Measurements from ENCODE around the gene NUDT22.

Gene NUDT22

DNA sequence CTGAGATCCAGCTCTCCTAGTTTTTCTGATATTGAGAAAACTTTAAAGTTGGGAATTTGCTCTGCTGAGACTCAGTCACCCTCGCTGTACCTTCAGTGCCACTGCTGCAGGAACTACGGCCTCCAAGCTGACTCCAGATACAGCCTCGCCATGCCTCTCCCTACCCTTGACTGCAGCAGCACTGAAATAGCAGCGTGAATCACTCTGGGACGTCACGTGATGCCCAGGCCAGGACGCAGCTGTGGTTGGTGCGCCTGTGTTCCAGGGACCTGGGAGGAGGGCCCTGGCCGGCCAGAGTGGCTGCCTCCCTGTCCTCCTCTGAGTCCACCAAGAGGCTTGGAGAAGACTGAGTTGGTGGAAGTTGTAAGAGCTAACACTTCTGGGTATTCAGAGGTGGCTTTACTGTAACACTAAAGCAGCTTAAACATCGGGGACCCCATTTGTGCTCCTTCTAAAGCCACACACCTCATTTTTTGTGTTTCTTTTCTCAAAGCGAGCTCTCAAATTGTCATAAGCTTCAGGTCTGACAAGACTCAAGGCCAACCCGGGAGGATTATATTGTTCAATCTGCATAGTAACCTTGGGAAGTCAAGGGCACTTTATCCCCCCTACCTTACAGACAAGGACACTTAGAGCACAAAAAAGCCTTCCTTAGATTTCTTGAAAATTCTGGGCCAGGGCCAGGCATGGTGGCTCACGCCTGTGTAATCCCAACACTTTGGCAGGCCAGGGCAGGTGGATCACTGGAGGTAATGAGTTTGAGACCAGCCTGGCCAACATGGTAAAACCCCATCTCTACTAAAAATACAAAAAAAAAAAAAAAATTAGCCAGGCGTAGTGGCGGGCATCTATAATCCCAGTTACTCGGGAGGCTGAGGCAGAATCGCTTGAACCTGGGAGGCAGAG lies 44.3 kb upstream of the NUDT22 start:
- TF ChIP-seq, protein P1, sequence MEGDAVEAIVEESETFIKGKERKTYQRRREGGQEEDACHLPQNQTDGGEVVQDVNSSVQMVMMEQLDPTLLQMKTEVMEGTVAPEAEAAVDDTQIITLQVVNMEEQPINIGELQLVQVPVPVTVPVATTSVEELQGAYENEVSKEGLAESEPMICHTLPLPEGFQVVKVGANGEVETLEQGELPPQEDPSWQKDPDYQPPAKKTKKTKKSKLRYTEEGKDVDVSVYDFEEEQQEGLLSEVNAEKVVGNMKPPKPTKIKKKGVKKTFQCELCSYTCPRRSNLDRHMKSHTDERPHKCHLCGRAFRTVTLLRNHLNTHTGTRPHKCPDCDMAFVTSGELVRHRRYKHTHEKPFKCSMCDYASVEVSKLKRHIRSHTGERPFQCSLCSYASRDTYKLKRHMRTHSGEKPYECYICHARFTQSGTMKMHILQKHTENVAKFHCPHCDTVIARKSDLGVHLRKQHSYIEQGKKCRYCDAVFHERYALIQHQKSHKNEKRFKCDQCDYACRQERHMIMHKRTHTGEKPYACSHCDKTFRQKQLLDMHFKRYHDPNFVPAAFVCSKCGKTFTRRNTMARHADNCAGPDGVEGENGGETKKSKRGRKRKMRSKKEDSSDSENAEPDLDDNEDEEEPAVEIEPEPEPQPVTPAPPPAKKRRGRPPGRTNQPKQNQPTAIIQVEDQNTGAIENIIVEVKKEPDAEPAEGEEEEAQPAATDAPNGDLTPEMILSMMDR (IDR thresholded peaks at IDR 0.05) = no peak
- H3K27ac ChIP-seq = peak overlapping the region; percentile 75 to 88
- no peaks in the 10 kb centered on the region for H3K36me3 ChIP-seq
- no peaks in the 10 kb centered on the region for H3K9me3 ChIP-seq
- intact Hi-C loops (cut with DNase I; ENCODE audit: low total_unique reads) = no loop called here
- DNase-seq = peak; percentile 97
- H3K4me1 ChIP-seq = peaks cover 0 to 44% (median 33%) of the 10 kb centered on the region in 4 donors
- peak overlapping the region; percentile 7 to 26 for H3K4me3 ChIP-seq
- no peaks in the 10 kb centered on the region for H3K27me3 ChIP-seq

DNA sequence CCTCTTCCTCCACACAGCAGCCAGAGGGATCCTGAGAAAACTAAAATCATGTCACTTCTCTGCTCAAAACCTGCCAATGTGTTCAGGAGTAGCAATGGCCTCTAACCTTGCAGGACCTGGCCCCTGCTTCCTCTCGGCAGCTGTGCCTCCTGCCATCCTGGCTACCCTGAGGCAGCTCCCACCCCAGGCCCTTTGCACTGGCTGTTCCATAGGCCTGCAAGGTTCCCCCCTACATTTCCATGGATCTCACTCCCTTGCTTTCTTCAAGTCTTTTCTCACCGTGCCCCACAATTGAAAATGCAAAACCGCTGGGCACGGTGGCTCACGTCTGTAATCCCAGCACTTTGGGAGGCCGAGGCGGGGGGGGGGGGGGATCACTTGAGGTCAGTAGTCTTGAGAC lies 42.2 kb upstream of the NUDT22 start:
- Histone ChIP-seq H3K9me3 (no peaks in the 10 kb centered on the region), H3K36me3 (no peaks in the 10 kb centered on the region), H3K27ac (peak overlapping the region; percentile 87 to 89), H3K4me1 (peaks cover 0 to 44% (median 33%) of the 10 kb centered on the region in 4 donors), H3K4me3 (no peak overlapping the region), H3K27me3 (no peaks in the 10 kb centered on the region)
- no peak for DNase-seq
- intact Hi-C loops (cut with DNase I; ENCODE audit: low total_unique reads) = no loop called here
- TF ChIP-seq, protein P1 (IDR thresholded peaks at IDR 0.05) = no peak

DNA sequence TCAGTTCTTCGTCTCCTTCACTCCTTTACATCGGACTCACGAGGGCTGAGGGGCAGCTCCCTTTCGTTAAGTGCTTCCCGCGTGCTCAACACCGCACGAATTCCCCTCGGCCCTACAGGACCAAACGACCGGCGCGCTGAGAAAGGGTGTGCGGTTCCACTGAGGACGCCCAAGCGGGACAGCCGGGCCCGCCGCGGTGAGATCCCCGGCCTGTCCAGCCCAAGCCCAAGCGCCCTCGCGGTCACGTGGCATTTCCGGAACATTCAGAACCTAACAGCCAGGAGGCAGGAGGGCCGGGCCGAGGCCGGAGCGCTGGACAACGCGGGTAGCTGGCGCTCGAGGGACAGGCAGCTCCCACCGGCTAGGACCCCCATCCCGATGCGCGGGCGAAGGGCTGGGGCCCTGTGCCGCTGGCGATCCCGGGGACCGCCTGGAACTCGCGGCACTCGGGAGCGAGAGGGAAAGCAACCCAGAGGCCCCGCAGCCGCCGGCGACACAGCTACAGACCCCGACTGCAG lies 40.8 kb upstream of the NUDT22 start:
- no peaks in the 10 kb centered on the region for H3K9me3 ChIP-seq
- peak overlapping the region; percentile 87 to 89 for H3K27ac ChIP-seq
- peaks cover 0 to 55% (median 39%) of the 10 kb centered on the region in 4 donors for H3K4me1 ChIP-seq
- DNase-seq = peak; percentile 91 to 94
- intact Hi-C loops (cut with DNase I; ENCODE audit: low total_unique reads) = loop anchor here (5.0 kb wide), 1 partner anchor 42 kb away; the partner anchor contains the start of genes NUDT22 and TRPT1
- H3K27me3 ChIP-seq = no peaks in the 10 kb centered on the region
- peak overlapping the region in 1 of 2 donors; percentile 64 for H3K4me3 ChIP-seq
- TF ChIP-seq, protein P1 (IDR thresholded peaks at IDR 0.05) = peak; percentile 30 to 33
- H3K36me3 ChIP-seq = peaks cover 0 to 6% (median 0%) of the 10 kb centered on the region in 3 donors

DNA sequence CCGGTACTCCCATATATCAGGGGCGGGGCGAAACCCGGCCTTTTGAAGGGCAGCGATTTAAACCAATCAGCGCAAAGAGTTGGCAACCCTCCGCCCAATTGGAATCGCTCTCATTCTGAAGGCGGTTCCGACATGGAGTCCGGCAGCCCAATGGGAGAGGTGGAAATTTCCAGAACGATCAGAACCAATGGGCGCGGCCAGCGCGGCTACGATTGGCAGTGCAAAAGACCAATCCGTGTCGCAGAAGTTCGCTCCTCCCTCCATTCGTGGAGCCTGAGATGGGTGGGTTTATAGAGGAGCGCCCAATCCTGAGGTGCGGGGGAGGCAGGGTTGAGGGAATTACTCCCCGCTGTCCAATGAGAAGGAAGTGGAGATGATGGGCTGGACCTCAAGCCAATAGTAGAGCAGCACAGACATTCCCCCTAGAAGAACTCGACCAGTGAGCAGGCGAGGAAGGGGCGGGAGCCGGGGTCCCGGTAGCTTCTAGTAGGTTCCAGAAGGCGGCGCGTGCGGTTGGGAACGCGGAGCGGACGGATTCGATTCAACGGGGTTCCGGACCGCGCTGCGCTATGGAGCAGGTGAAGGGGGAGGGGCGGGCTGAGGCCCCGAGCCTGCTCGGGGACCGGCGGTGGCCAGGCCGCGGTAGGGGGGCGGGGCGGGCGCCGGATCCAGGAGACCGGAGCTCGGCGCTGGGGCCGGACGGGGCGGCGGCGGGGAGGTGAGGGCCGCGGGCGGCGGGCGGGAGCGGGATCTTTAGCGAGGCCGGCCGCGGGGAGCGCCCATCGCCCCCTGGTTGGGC lies 40.2 kb upstream of the NUDT22 start, which contains the start of gene STIP1:
STIP1 (plus strand) TSS at position 479 of the 799 bp plus-strand sequence; CDS start at position 570, 91 bp downstream.
- H3K27ac ChIP-seq = peak within 1 kb of the TSS; percentile 87 to 89
- H3K36me3 ChIP-seq = peaks cover 0 to 7% (median 0%) of the 10 kb centered on the region in 3 donors
- H3K9me3 ChIP-seq = no peaks in the 10 kb centered on the region
- H3K4me1 ChIP-seq = peaks cover 0 to 49% (median 34%) of the 10 kb centered on the region in 4 donors
- H3K27me3 ChIP-seq = no peaks in the 10 kb centered on the region
- peak within 1 kb of the TSS in 1 of 2 donors; percentile 64 for H3K4me3 ChIP-seq
- DNase-seq = peak; percentile 99 to 100
- intact Hi-C loops (cut with DNase I; ENCODE audit: low total_unique reads) = loop anchor here (5.0 kb wide), 1 partner anchor 41 kb away; the partner anchor contains the start of genes NUDT22 and TRPT1
- TF ChIP-seq, protein P1 (IDR thresholded peaks at IDR 0.05) = peak; percentile 36 to 47

Data from tibial artery (tissue), 4 donors.